Progenitor cell of endocrine pancreas (in vitro differentiated cells): ENCODE data around the gene HMOX2. TPM values are rescaled to one million over a fixed set of nuclear protein-coding genes. Genes with fewer than 3 reads are reported as not detected.
A peak's percentile ranks its signal among the peaks of the same experiment; 100 is the strongest.

ENCODE experiments used
- DNase-seq: peaks from one replicate; pipeline ENCODE4 v3.0.0; 2021; ENCODE audit warnings: low spot score; ENCODE audit not compliant: unreplicated experiment
- H3K27ac Mint-ChIP-seq: 2 replicates; pipeline ENCODE4 v1.8.0; 2021; ENCODE audit warnings: mild to moderate bottlenecking, moderate library complexity, mixed read lengths
- H3K27me3 Mint-ChIP-seq: 2 replicates; pipeline ENCODE4 v1.8.0; 2021; ENCODE audit warnings: mixed read lengths
- H3K36me3 Mint-ChIP-seq: 2 replicates; pipeline ENCODE4 v1.8.0; 2022; ENCODE audit warnings: mixed read lengths; ENCODE audit not compliant: insufficient read depth
- H3K4me1 Mint-ChIP-seq: 2 replicates; pipeline ENCODE4 v1.8.0; 2021; ENCODE audit warnings: low read depth, mixed read lengths
- H3K4me3 Mint-ChIP-seq: 2 replicates; pipeline ENCODE4 v1.8.0; 2021; ENCODE audit warnings: low read depth, mild to moderate bottlenecking, moderate library complexity, mixed read lengths
- H3K9me3 Mint-ChIP-seq: 2 replicates; pipeline ENCODE4 v1.8.0; 2021; ENCODE audit warnings: low read depth, mixed read lengths
- CTCF ChIP-seq: fragments of 200-600 bp; sonication (generic); IDR thresholded peaks from one replicate; pipeline ENCODE4 v1.5.0; 2021; ENCODE audit warnings: antibody characterized with exemption, mild to moderate bottlenecking; ENCODE audit not compliant: unreplicated experiment
- total RNA-seq: library from RNA; stranded (reverse); gene quantifications from 2 replicates; pipeline ENCODE4 v1.2.1, GENCODE V29; 2021

HMOX2 gene
- total RNA-seq, 1 donor from 2014 or later = 30.1 TPM

DNA sequence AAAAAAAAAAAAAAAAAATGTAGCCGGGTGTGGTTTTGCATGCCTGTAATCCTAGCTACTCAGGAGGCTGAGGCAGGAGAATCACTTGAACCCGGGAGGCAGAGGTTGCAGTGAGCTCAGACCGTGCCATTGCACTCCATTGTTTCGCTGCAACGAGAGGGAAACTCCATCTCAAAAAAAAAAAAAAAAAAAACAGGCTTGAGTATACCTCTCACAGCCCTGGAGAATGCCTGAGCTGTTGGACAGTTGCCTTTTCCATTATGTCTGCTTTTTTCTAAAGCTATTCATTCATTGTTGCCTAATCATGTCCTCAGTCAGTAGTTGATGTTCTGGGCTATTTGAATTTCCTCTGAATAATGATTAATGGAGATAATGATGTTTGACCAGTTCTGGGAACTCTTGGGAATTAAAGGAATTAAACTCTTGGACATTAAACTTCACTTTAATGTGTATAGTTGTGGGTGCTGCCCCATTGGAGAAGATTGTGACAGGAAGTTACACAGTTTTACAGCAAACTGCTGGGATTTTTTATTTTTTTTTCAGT, 11.8 kb downstream of the HMOX2 start:
- no peak for DNase-seq
- H3K27me3 Mint-ChIP-seq = no peaks in the 10 kb centered on the region
- peaks cover 16% of the 10 kb centered on the region for H3K4me1 Mint-ChIP-seq
- H3K27ac Mint-ChIP-seq = peak overlapping the region; percentile 87
- no peaks in the 10 kb centered on the region for H3K9me3 Mint-ChIP-seq
- H3K36me3 Mint-ChIP-seq = peaks cover 5% of the 10 kb centered on the region
- no peak for TF ChIP-seq CTCF
- no peak overlapping the region for H3K4me3 Mint-ChIP-seq

DNA sequence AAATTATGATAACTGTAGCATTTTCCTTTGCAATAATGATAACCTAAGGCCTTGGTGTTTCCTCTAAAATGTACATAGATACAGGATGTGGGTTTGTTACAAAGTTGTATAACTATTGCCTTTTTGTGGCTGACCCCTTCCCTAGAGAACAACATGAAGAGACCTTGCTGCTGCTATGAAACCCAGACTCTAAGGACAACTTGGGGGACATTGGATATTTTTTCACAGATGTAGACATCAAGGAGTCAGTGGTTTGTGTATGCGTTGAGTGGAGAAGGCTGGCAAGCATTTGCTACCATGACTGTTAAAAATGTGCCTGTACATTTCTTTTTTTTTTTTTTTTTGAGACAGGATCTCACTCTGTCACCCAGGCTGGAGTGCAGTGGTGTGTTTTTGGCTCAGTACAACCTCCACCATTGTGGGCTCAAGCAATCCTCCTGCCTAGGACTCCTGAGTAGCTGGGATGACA, 12.3 kb downstream of the HMOX2 start:
- Mint-ChIP-seq H3K9me3 (no peaks in the 10 kb centered on the region), H3K36me3 (peaks cover 5% of the 10 kb centered on the region), H3K27ac (peak overlapping the region; percentile 87), H3K4me3 (no peak overlapping the region), H3K4me1 (peaks cover 16% of the 10 kb centered on the region), H3K27me3 (no peaks in the 10 kb centered on the region)
- TF ChIP-seq CTCF = no peak
- DNase-seq = no peak

- no peak for DNase-seq
- no peaks in the 10 kb centered on the region for H3K9me3 Mint-ChIP-seq
- TF ChIP-seq CTCF = no peak
- peak overlapping the region; percentile 16 for H3K27ac Mint-ChIP-seq
- no peak overlapping the region for H3K4me3 Mint-ChIP-seq
- no peaks in the 10 kb centered on the region for H3K27me3 Mint-ChIP-seq
- H3K36me3 Mint-ChIP-seq = peaks cover 5% of the 10 kb centered on the region
- peaks cover 16% of the 10 kb centered on the region for H3K4me1 Mint-ChIP-seq
Measured at GRCh38 chr16:4489030-4489429, 12.8 kb downstream of the HMOX2 start.

GRCh38 chr16:4491898-4492297, 15.7 kb downstream of the HMOX2 start:
- Mint-ChIP-seq H3K4me3 (no peak overlapping the region), H3K27me3 (no peaks in the 10 kb centered on the region), H3K4me1 (peaks cover 12% of the 10 kb centered on the region), H3K36me3 (peaks cover 2% of the 10 kb centered on the region), H3K27ac (no peak overlapping the region), H3K9me3 (no peaks in the 10 kb centered on the region)
- DNase-seq = no peak
- no peak for TF ChIP-seq CTCF

GRCh38 chr16:4494746-4495490, 18.7 kb downstream of the HMOX2 start:
- Mint-ChIP-seq H3K36me3 (no peaks in the 10 kb centered on the region), H3K4me1 (peaks cover 7% of the 10 kb centered on the region), H3K9me3 (no peaks in the 10 kb centered on the region), H3K4me3 (no peak overlapping the region), H3K27ac (no peak overlapping the region), H3K27me3 (no peaks in the 10 kb centered on the region)
- DNase-seq = no peak
- no peak for TF ChIP-seq CTCF
